Liver (tissue), 9 donors: ENCODE measurements around the gene CD164. TPM values are rescaled to one million over a fixed set of nuclear protein-coding genes. Genes with fewer than 3 reads are reported as not detected.

Experiments
- DNase-seq: peaks from one replicate; pipeline ENCODE4 v3.0.0-alpha.2; 2017; ENCODE audit warnings: low spot score
- H3K27ac ChIP-seq, 2 donors: one replicate each; pipeline ENCODE4 v1.7.0; 2013; ENCODE audit warnings: inconsistent platforms in 2 of 2, low read length in 2 of 2, control low read depth in 1 of 2, low read depth in 1 of 2, mild to moderate bottlenecking in 1 of 2
- H3K27me3 ChIP-seq, 4 donors: one replicate each; pipeline versions ENCODE4 v1.6.1 to v1.7.0; 2013; ENCODE audit warnings: low read length in 3 of 4, inconsistent platforms in 1 of 4, mild to moderate bottlenecking in 1 of 4, moderate library complexity in 1 of 4; ENCODE audit not compliant: control insufficient read depth in 4 of 4, insufficient read depth in 4 of 4
- H3K36me3 ChIP-seq, 4 donors: one replicate each; pipeline versions ENCODE4 v1.6.1 to v1.7.0; 2013; ENCODE audit warnings: low read length in 3 of 4, mild to moderate bottlenecking in 3 of 4, low read depth in 1 of 4, moderate library complexity in 1 of 4; ENCODE audit not compliant: control insufficient read depth in 4 of 4, insufficient read depth in 3 of 4
- H3K4me1 ChIP-seq, 4 donors: one replicate each; pipeline versions ENCODE4 v1.6.1 to v1.7.0; 2013; ENCODE audit warnings: low read length in 3 of 4, mild to moderate bottlenecking in 3 of 4, moderate library complexity in 1 of 4; ENCODE audit not compliant: control insufficient read depth in 4 of 4, insufficient read depth in 4 of 4
- H3K4me3 ChIP-seq, 3 donors: one replicate each; pipeline versions ENCODE4 v1.6.1 to v1.7.0; 2013; ENCODE audit warnings: low read length in 3 of 3, control low read depth in 1 of 3, low read depth in 1 of 3, mild to moderate bottlenecking in 1 of 3
- H3K9ac ChIP-seq, 2 donors: one replicate each; pipeline ENCODE4 v1.7.0; 2013; ENCODE audit warnings: low read length in 2 of 2, mild to moderate bottlenecking in 2 of 2, moderate library complexity in 2 of 2, control low read depth in 1 of 2, low read depth in 1 of 2
- H3K9me3 ChIP-seq, 4 donors: one replicate each; pipeline versions ENCODE4 v1.6.1 to v1.7.0; 2013; ENCODE audit warnings: low read length in 3 of 4; ENCODE audit not compliant: control insufficient read depth in 4 of 4
- ATF3 ChIP-seq: IDR thresholded peaks from 2 replicates; pipeline ENCODE4 v1.6.1; 2016; ENCODE audit warnings: antibody characterized with exemption
- CTCF ChIP-seq: fragments of 150-350 bp; IDR thresholded peaks from 2 replicates; pipeline ENCODE4 v1.5.1; 2017; ENCODE audit warnings: improper control_type of control experiment, low read depth, low read length; ENCODE audit not compliant: missing input control
- EGR1 ChIP-seq, 2 donors: IDR thresholded peaks; 2 replicates each; pipeline ENCODE4 v1.6.1; 2016 to 2018; ENCODE audit warnings: antibody characterized with exemption in 2 of 2, low read depth in 2 of 2
- FOXA1 ChIP-seq: IDR thresholded peaks from 2 replicates; pipeline ENCODE4 v1.6.1; 2016; ENCODE audit warnings: antibody characterized with exemption
- FOXA2 ChIP-seq: IDR thresholded peaks from 2 replicates; pipeline ENCODE4 v1.6.1; 2016; ENCODE audit warnings: antibody characterized with exemption
- GABPA ChIP-seq, 2 donors: IDR thresholded peaks in 1 of 2; conservative IDR thresholded peaks in 1 of 2; 2 replicates each; pipeline ENCODE4 v1.6.1; 2016; ENCODE audit warnings: antibody characterized with exemption in 2 of 2, mild to moderate bottlenecking in 1 of 2, moderate library complexity in 1 of 2
- HNF4A ChIP-seq, 2 donors: conservative IDR thresholded peaks; 2 replicates each; pipeline ENCODE4 v1.6.1; 2016; ENCODE audit warnings: antibody characterized with exemption in 2 of 2, mild to moderate bottlenecking in 2 of 2
- HNF4G ChIP-seq: IDR thresholded peaks from 2 replicates; pipeline ENCODE4 v1.6.1; 2016; ENCODE audit warnings: antibody characterized with exemption
- JUND ChIP-seq, 2 donors: IDR thresholded peaks; 2 replicates each; pipeline ENCODE4 v1.6.1; 2016; ENCODE audit warnings: antibody characterized with exemption in 2 of 2
- MAX ChIP-seq: IDR thresholded peaks from 2 replicates; pipeline ENCODE4 v1.6.1; 2016; ENCODE audit warnings: antibody characterized with exemption
- NR2F2 ChIP-seq: IDR thresholded peaks from 2 replicates; pipeline ENCODE4 v1.6.1; 2016; ENCODE audit warnings: antibody characterized with exemption
- RAD21 ChIP-seq, 2 donors: IDR thresholded peaks; 2 replicates each; pipeline ENCODE4 v1.6.1; 2016; ENCODE audit warnings: antibody characterized with exemption in 2 of 2, mild to moderate bottlenecking in 2 of 2
- REST ChIP-seq: IDR thresholded peaks from 2 replicates; pipeline ENCODE4 v1.6.1; 2016; ENCODE audit warnings: antibody characterized with exemption, mild to moderate bottlenecking
- RXRA ChIP-seq, 2 donors: IDR thresholded peaks; 2 replicates each; pipeline ENCODE4 v1.6.1; 2017 to 2018; ENCODE audit warnings: antibody characterized with exemption in 2 of 2, mild to moderate bottlenecking in 1 of 2
- SP1 ChIP-seq: IDR thresholded peaks from 2 replicates; pipeline ENCODE4 v1.6.1; 2018; ENCODE audit warnings: antibody characterized with exemption, mild to moderate bottlenecking
- TAF1 ChIP-seq: conservative IDR thresholded peaks from 2 replicates; pipeline ENCODE4 v1.6.1; 2016; ENCODE audit warnings: antibody characterized with exemption, mild to moderate bottlenecking
- YY1 ChIP-seq: IDR thresholded peaks from 2 replicates; pipeline ENCODE4 v1.6.1; 2016; ENCODE audit warnings: antibody characterized with exemption, mild to moderate bottlenecking
- ZBTB33 ChIP-seq: IDR thresholded peaks from 2 replicates; pipeline ENCODE4 v1.6.1; 2016; ENCODE audit warnings: antibody characterized with exemption
- WGBS: extraction: QIAGEN DNeasy Blood & Tissue Kit; methylation state at CpG from one replicate; pipeline ENCODE4 v1.1.7; 2013; 5-methylcytosine and 5-hydroxymethylcytosine counted together
- polyA plus RNA-seq, 2 donors: library from polyadenylated mRNA; stranded (reverse) in 1 of 2; unstranded in 1 of 2; fragments of 200-250 nt in 1 of 2; fragments of >200 nt in 1 of 2; fragmentation: Nextera tagmentation in 1 of 2; extraction: Ambion mirVana in 1 of 2; gene quantifications; one replicate each; pipeline versions ENCODE4 v1.2.1 to v1.2.3, GENCODE V29; 2013 to 2015
- total RNA-seq, 2 donors: library from RNA; depleted of rRNA; stranded (reverse); fragments of >200 nt; gene quantifications; one replicate each; pipeline ENCODE4 v1.2.3, GENCODE V29; 2014
- donor health status: healthy.
- donor health status: healthy.
- donor health status: healthy.
- donor health status: healthy.
- donor health status: healthy.

The CD164 gene
- total and polyA plus RNA-seq, 4 donors = 84.5 to 218 (median 132) TPM

GRCh38 chr6:109363753-109364152 is 18.5 kb downstream of the CD164 start:
- peaks cover 2 to 49% (median 38%) of the 10 kb centered on the region in 4 donors for H3K36me3 ChIP-seq
- 97% methylated on average over 2 of the region's 2 CpGs for WGBS
- TF ChIP-seq TAF1 = no peak
- TF ChIP-seq NR2F2 = no peak
- TF ChIP-seq REST = no peak
- TF ChIP-seq FOXA1 = no peak
- TF ChIP-seq EGR1 (IDR thresholded peaks at IDR 0.05; ENCODE audit: low read depth in 2 of 2) = no peak
- TF ChIP-seq RAD21 (IDR thresholded peaks at IDR 0.05) = no peak
- TF ChIP-seq CTCF = no peak
- TF ChIP-seq HNF4A (conservative IDR thresholded peaks at IDR 0.05) = no peak
- no peak for TF ChIP-seq YY1
- TF ChIP-seq HNF4G = no peak
- no peak for TF ChIP-seq GABPA (IDR thresholded peaks at IDR 0.05 in 1 of 2, conservative IDR thresholded peaks at IDR 0.05 in 1 of 2)
- TF ChIP-seq SP1 = no peak
- no peak for TF ChIP-seq JUND (IDR thresholded peaks at IDR 0.05)
- no peak for TF ChIP-seq MAX
- TF ChIP-seq ATF3 = no peak
- TF ChIP-seq ZBTB33 = no peak
- no peak for TF ChIP-seq RXRA (IDR thresholded peaks at IDR 0.05)
- TF ChIP-seq FOXA2 = no peak

More at GRCh38 chr6:109363753-109364152, 18.5 kb downstream of the CD164 start:
- DNase-seq = no peak
- H3K27ac ChIP-seq = no peak overlapping the region
- H3K4me3 ChIP-seq = no peak overlapping the region
- no peaks in the 10 kb centered on the region for H3K27me3 ChIP-seq
- H3K9me3 ChIP-seq = peaks cover 0 to 4% (median 0%) of the 10 kb centered on the region in 4 donors
- no peaks in the 10 kb centered on the region for H3K4me1 ChIP-seq
- H3K9ac ChIP-seq = no peak overlapping the region
